ENCODE measurements around the gene PAH. TPM values are rescaled to one million over a fixed set of nuclear protein-coding genes. Genes with fewer than 3 reads are reported as not detected.
A peak's percentile ranks its signal among the peaks of the same experiment; 100 is the strongest.

The PAH gene
- total RNA-seq, 2 donors from 2014 or later = 7.3 to 39.6 TPM

DNA sequence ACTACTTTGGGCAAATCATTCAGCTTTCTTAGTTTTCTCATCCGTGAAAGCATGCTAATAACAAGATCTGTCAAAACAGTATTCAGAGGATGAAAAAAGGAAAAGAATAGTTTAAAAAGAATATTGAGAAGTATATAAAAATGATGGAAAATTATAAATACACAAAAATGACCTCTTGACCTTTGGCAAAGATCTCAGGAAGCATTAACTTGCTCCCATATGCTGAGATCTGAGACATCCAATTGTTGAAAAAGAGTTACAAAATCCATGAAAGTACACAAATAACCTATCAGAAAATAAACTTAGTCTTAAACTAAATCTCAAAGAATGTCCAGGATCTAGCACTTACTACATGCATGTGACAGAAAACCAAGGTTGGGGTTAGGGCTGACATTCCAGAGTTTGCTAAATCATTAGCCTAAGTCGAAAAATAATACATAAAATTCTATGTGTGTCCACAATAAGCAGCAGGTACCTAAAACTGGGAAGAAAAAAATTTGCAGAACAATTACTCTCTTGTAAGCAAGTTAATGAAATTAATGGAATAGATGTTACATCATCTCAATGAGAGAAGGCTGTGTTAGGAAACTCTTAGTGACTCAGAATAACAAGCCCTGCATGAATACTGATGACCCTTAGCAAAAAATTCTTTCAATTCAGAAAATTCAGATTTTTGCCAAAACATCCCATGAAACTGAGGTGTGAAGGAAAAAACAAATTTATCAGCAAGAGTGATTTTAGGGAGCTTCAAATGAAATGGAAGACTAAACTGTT, 3.4 kb downstream of the PAH start:
- Histone ChIP-seq H3K36me3 (replicated peaks in 1 of 2; ENCODE audit: insufficient read depth in 1 of 2, low read depth in 2 of 2) (no peaks in the 10 kb centered on the region), H3K27ac (peak overlapping the region in 3 of 4 donors; percentile 15 to 63 (median 18)), H3K9me3 (no peaks in the 10 kb centered on the region), H3K4me1 (peaks cover 15% of the 10 kb centered on the region), H3K4me3 (no peak overlapping the region), H3K27me3 (no peaks in the 10 kb centered on the region)
- ATAC-seq (peak; percentile 48), DNase-seq (no peak)
- TF ChIP-seq CTCF (IDR thresholded peaks at IDR 0.05) = no peak
- no peak for TF ChIP-seq POLR2A (IDR thresholded peaks at IDR 0.05)
- intact Hi-C loops (cut with DNase I) = no loop called here
- 67 to 70% methylated on average over 2 of the region's 2 CpGs for WGBS, 2 donors

- intact Hi-C loops (cut with DNase I) = no loop called here
- Histone ChIP-seq H3K27ac (no peak overlapping the region), H3K9me3 (no peaks in the 10 kb centered on the region), H3K27me3 (no peaks in the 10 kb centered on the region), H3K4me3 (no peak overlapping the region), H3K36me3 (replicated peaks in 1 of 2; ENCODE audit: insufficient read depth in 1 of 2, low read depth in 2 of 2) (no peaks in the 10 kb centered on the region), H3K4me1 (peaks cover 9% of the 10 kb centered on the region)
- 72 to 78% methylated on average over 2 of the region's 2 CpGs for whole genome bisulfite sequencing, 2 donors
- ATAC-seq (no peak), DNase-seq (no peak)
- no peak for TF ChIP-seq POLR2A (IDR thresholded peaks at IDR 0.05)
- no peak for TF ChIP-seq CTCF (IDR thresholded peaks at IDR 0.05)
These were observed 4.8 kb downstream of the PAH start for GRCh38 chr12:102912258-102912657.

- Histone ChIP-seq H3K4me3 (no peak overlapping the region), H3K27me3 (no peaks in the 10 kb centered on the region), H3K9me3 (no peaks in the 10 kb centered on the region), H3K36me3 (replicated peaks in 1 of 2; ENCODE audit: insufficient read depth in 1 of 2, low read depth in 2 of 2) (no peaks in the 10 kb centered on the region), H3K27ac (no peak overlapping the region), H3K4me1 (peaks cover 4% of the 10 kb centered on the region)
- 65 to 79% methylated on average over 3 of the region's 3 CpGs for WGBS, 2 donors
- DNase-seq (no peak), ATAC-seq (no peak)
- intact Hi-C loops (cut with DNase I) = no loop called here
- no peak for TF ChIP-seq CTCF (IDR thresholded peaks at IDR 0.05)
- TF ChIP-seq POLR2A (IDR thresholded peaks at IDR 0.05) = no peak
These were observed 5.7 kb downstream of the PAH start for GRCh38 chr12:102911320-102911719.

GRCh38 chr12:102910792-102911191, 6.3 kb downstream of the PAH start:
- intact Hi-C loops (cut with DNase I) = no loop called here
- no peak for TF ChIP-seq CTCF (IDR thresholded peaks at IDR 0.05)
- no peak for TF ChIP-seq POLR2A (IDR thresholded peaks at IDR 0.05)
- Histone ChIP-seq H3K36me3 (replicated peaks in 1 of 2; ENCODE audit: insufficient read depth in 1 of 2, low read depth in 2 of 2) (no peaks in the 10 kb centered on the region), H3K27me3 (no peaks in the 10 kb centered on the region), H3K27ac (no peak overlapping the region), H3K4me1 (peaks cover 4% of the 10 kb centered on the region), H3K4me3 (no peak overlapping the region), H3K9me3 (no peaks in the 10 kb centered on the region)
- no peak for ATAC-seq
- 73 to 74% methylated on average over 4 of the region's 4 CpGs for WGBS, 2 donors
- no peak for DNase-seq

GRCh38 chr12:102910137-102910536, 6.9 kb downstream of the PAH start:
- H3K27me3 ChIP-seq = no peaks in the 10 kb centered on the region
- 87 to 90% methylated on average over 7 of the region's 7 CpGs for whole genome bisulfite sequencing, 2 donors
- ATAC-seq = no peak
- intact Hi-C loops (cut with DNase I) = no loop called here
- H3K4me1 ChIP-seq = peaks cover 4% of the 10 kb centered on the region
- no peak for DNase-seq
- TF ChIP-seq POLR2A (IDR thresholded peaks at IDR 0.05) = no peak
- no peak for TF ChIP-seq CTCF (IDR thresholded peaks at IDR 0.05)
- H3K4me3 ChIP-seq = no peak overlapping the region
- H3K9me3 ChIP-seq = no peaks in the 10 kb centered on the region
- no peak overlapping the region for H3K27ac ChIP-seq
- no peaks in the 10 kb centered on the region for H3K36me3 ChIP-seq (replicated peaks in 1 of 2; ENCODE audit: insufficient read depth in 1 of 2, low read depth in 2 of 2)

Measured in body of pancreas (tissue), 4 donors.